Muscle layer of colon (tissue), 2 donors: Measurements from ENCODE around the gene DDT.
"Not testable (repeated sequence)": the region's sequence is repeated elsewhere in the genome, so short reads cannot be mapped to it uniquely, and the experiment has no call there.

ENCODE experiments used
- H3K27ac ChIP-seq: one replicate; pipeline ENCODE4 v1.7.0; 2013; ENCODE audit warnings: low read depth, mild to moderate bottlenecking, low read length, moderate library complexity
- H3K27me3 ChIP-seq, 2 donors: one replicate each; pipeline ENCODE4 v1.7.0; 2013; ENCODE audit warnings: low read length in 2 of 2, mild to moderate bottlenecking in 2 of 2; ENCODE audit not compliant: insufficient read depth in 2 of 2, control insufficient read depth in 1 of 2
- H3K36me3 ChIP-seq: one replicate; pipeline ENCODE4 v1.7.0; 2013; ENCODE audit warnings: mild to moderate bottlenecking, low read length; ENCODE audit not compliant: insufficient read depth
- H3K4me1 ChIP-seq: one replicate; pipeline ENCODE4 v1.7.0; 2013; ENCODE audit warnings: mild to moderate bottlenecking, low read length; ENCODE audit not compliant: insufficient read depth
- H3K4me3 ChIP-seq, 2 donors: one replicate each; pipeline ENCODE4 v1.7.0; 2013; ENCODE audit warnings: low read length in 2 of 2, low read depth in 1 of 2, mild to moderate bottlenecking in 1 of 2, moderate library complexity in 1 of 2
- H3K9ac ChIP-seq: one replicate; pipeline ENCODE4 v1.7.0; 2013; ENCODE audit warnings: low read length
- H3K9me3 ChIP-seq: one replicate; pipeline ENCODE4 v1.7.0; 2013; ENCODE audit warnings: mild to moderate bottlenecking, low read length
- donor health status: abdominal sarcoma.
- donor health status: Adenocarcinoma of cecum.

Gene DDT

DNA sequence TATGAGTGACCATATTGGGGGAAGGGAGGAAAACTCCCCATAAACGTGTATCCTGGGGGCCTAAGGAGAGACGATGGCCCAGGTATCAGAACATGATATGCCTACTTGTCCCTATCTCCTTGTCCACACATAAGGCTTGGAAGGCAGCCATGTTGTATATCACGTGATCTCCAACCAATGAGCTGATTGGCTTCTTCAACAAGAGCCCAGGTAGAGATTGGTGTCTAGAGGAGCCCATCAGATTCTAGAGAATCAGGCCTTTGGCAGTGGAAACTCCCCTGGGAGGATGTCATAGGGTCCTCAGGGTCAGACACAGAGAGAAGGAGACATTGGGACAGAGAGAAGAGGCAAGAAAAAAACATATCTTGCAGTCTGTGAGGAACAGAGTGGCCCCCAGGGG, 26.9 kb downstream of the DDT start:
- H3K9me3 ChIP-seq, H3K27me3 ChIP-seq, H3K27ac ChIP-seq, H3K36me3 ChIP-seq, H3K9ac ChIP-seq, H3K4me3 ChIP-seq, H3K4me1 ChIP-seq: not testable (repeated sequence)

DNA sequence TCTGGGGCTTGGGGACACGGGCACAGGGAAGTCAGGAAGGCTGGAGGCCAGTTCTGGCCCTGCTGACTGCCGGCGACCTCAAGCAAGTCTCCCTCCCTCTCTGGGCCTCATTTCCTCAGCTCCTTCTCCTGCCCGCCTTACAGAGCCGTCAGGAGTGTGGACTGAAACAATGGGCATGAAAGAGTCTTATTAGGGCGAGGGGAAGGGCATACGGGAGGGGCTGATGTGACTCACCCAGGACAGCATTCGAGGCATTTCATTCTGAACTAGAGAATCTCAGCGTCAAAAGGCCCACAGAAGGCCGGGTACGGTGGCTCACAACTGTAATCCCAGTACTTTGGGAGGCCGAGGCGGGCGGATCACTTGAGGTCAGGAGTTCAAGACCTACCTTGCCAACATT, 34.1 kb downstream of the DDT start:
- not testable (repeated sequence) for H3K4me1 ChIP-seq, H3K9me3 ChIP-seq, H3K4me3 ChIP-seq, H3K9ac ChIP-seq, H3K27ac ChIP-seq, H3K36me3 ChIP-seq, H3K27me3 ChIP-seq

DNA sequence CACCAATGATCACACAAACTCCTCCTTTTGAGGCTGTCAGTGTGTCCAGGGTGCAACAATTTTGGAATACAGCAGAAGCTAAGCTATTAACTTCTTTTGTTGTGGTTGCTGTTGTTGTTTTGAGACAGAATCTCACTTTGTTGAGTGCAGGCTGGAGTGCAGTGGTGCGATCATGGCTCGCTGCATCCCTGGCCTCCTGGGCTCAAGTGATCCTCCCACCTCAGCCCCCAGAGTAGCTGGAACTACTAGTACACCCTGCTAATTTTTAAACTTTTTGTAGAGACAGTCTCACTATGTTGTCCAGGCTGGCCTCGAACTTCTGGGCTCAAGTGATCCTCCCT, 35.3 kb downstream of the DDT start:
- Histone ChIP-seq H3K4me1 (no peaks in the 10 kb centered on the region), H3K4me3 (no peak overlapping the region), H3K27me3 (no peaks in the 10 kb centered on the region), H3K9ac (no peak overlapping the region), H3K27ac (no peak overlapping the region), H3K9me3 (no peaks in the 10 kb centered on the region), H3K36me3 (no peaks in the 10 kb centered on the region)

DNA sequence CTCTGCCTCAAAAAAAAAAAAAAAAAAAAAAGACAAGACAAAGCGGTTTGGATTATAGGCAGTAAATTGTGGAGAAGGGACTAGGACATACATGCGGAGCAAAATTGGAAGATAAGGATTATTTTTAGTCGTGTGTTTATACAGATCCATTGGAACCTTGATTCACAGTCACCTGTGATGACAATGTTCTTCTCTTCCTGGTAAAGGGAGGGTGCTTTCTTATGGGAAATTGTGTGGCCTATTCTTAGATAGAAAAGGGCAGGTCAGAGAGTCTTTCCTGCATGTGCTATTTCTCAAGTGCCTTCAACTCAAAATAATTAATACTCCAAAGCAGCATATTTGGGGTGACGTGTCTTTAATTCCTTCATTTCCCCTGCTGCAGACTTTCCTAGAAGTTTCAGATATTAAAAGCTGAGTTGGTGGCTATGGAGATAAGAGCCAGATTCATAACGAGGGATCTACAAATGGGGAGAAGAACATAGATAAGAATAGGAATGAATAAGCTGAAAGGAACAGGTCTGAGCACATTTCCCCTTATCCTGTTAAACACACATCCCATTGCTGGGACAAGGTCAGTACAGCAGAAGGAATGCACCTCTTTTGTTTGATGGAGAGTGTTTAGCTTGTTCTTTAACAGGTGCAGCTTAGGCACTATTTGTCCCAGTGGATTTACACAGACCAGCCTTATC, 35.8 kb downstream of the DDT start:
- no peaks in the 10 kb centered on the region for H3K9me3 ChIP-seq
- no peak overlapping the region for H3K27ac ChIP-seq

DNA sequence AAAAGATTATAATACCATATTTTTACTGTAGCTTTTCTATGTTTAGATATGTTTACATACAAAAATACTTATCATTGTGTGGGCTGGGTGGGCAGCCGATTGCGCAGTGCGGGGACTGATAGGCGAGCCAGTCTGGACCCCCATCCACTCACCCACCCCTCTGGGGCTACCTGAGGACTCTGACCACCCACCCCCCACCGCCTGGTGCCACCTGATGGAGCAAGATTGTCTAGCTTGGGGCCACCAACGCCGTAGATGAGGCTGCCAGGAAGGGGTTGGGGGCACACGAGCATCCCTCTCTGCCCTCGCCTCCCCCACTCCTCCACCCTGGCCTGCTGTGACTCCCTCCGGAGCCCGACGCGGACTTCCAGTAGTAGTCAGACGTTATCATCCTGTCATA, 47.7 kb downstream of the DDT start:
- no peaks in the 10 kb centered on the region for H3K4me1 ChIP-seq
- no peak overlapping the region for H3K9ac ChIP-seq
- H3K4me3 ChIP-seq, result no peak overlapping the region
- H3K27me3 ChIP-seq, result no peaks in the 10 kb centered on the region
- no peaks in the 10 kb centered on the region for H3K36me3 ChIP-seq
- H3K9me3 ChIP-seq, result no peaks in the 10 kb centered on the region
- H3K27ac ChIP-seq, result no peak overlapping the region

More for the DNA sequence above, 35.8 kb downstream of the DDT start:
- no peak overlapping the region for H3K9ac ChIP-seq
- no peaks in the 10 kb centered on the region for H3K36me3 ChIP-seq
- no peaks in the 10 kb centered on the region for H3K4me1 ChIP-seq
- no peak overlapping the region for H3K4me3 ChIP-seq
- no peaks in the 10 kb centered on the region for H3K27me3 ChIP-seq

DNA sequence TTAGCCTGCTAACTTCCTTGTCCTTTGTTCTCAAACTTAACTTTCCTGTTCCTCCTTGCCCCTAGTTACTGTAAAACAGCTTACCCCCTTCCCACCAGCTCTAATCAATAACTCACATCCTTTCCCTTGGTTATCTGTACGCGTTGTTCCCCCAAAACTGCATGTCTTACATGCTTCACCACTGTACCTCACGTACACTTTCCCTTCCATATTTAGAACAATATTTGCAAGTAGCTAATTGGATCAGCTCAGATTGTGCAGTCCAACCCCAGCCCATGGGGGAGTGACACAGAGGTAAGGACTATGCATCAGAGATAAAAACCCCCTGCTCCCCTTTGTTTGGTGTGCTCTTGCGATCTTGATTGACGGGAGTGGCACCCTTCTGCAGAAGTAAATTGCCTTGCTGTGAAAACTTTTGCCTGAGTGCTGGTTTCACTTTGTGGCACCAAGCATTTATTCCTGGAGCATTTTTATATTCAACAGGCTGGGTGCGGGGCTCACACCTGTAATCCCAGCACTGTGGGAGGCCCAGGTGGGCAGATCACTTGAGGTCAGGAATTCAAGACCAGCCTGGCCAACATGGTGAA, 49.1 kb downstream of the DDT start:
- Histone ChIP-seq H3K4me3 (no peak overlapping the region), H3K9ac (no peak overlapping the region), H3K4me1 (no peaks in the 10 kb centered on the region), H3K9me3 (no peaks in the 10 kb centered on the region), H3K27me3 (no peaks in the 10 kb centered on the region), H3K27ac (no peak overlapping the region), H3K36me3 (no peaks in the 10 kb centered on the region)

DNA sequence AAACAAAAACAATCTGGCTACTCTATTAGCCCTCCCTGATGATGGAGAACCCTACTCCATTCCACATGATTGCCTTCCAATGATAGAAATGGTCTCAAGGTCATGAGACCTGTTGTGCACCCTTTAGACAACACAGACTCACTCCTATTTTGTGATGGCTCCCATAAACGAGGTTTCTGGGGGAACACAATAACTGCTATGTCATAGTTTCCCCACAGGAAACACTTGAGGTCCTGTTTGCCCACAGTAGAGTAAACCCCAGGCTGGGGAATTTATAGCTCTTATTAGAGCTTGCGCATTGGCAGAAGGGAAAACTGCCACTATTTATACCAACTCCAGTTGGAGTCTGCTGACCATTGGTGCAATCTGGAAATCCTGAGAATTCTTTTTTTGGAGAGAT, 51.3 kb downstream of the DDT start:
- no peaks in the 10 kb centered on the region for H3K9me3 ChIP-seq
- no peak overlapping the region for H3K27ac ChIP-seq
- no peaks in the 10 kb centered on the region for H3K27me3 ChIP-seq
- H3K9ac ChIP-seq, result no peak overlapping the region
- no peak overlapping the region for H3K4me3 ChIP-seq
- H3K4me1 ChIP-seq, result no peaks in the 10 kb centered on the region
- H3K36me3 ChIP-seq, result no peaks in the 10 kb centered on the region

DNA sequence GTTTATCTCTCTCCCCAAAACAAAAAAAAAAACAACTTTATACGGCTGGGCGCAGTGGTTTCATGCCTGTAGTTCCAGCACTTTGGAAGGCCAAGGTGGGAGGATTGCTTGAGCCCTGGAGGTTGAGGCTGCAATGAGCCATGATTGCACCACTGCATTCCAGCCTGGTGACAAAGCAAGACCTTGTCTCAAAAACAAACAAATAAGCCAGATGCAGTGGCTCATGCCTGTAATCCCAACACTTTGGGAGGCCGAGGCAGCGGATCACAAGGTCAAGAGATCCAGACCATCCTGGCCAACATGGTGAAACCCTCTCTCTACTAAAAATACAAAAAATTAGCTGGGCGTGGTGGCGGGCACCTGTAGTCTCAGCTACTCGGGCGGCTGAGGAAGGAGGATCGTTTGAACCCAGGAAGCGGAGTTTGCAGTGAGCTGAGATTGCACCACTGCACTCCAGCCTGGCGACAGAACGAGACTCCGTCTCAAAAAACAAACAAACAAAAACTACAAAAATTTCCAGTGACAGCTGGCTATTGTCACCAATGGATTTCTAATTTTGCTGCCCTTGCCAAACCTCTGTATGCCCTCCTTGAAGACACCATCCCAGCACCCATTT, 52.5 kb downstream of the DDT start:
- H3K27me3 ChIP-seq, H3K27ac ChIP-seq, H3K9me3 ChIP-seq, H3K36me3 ChIP-seq, H3K9ac ChIP-seq, H3K4me1 ChIP-seq, H3K4me3 ChIP-seq: not testable (repeated sequence)
